Hepatocyte (in vitro differentiated cells): ENCODE data around the gene SLC25A29.

Experiments used
- CTCF ChIP-seq: fragments of 200-600 bp; sonication (generic); IDR thresholded peaks from 2 replicates; pipeline ENCODE4 v1.5.1; 2016; ENCODE audit warnings: antibody characterized with exemption, mild to moderate bottlenecking; ENCODE audit not compliant: poor library complexity
- EZH2 ChIP-seq: fragments of 200-600 bp; sonication (generic); IDR thresholded peaks from 2 replicates; pipeline ENCODE4 v1.6.1; 2016; ENCODE audit warnings: antibody characterized with exemption, mild to moderate bottlenecking, borderline replicate concordance
- EZH2phosphoT487 ChIP-seq: fragments of 200-600 bp; sonication (generic); IDR thresholded peaks from one replicate; pipeline ENCODE4 v1.6.1; 2018; ENCODE audit warnings: antibody characterized with exemption, mild to moderate bottlenecking, low read depth, moderate library complexity; ENCODE audit not compliant: unreplicated experiment, severe bottlenecking

DNA sequence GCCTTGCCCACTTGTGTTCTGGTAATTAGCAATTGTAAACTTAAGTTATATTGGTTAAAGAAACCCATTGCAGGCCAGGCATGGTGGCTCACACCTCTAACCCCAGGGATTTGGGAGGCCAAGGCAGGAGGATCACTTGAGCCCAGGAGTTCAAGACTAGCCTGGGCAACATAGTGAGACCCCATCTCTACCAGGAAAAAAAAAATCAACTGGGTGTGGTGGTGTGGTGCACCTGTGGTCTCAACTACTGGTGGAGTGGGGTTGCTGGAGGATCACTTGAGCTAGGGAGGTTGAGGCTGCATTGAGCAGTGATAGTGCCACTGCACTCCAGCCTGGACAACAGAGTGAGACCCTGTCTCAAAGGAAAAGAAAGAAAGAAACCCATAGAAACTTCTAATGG, 53.6 kb downstream of the SLC25A29 start:
- TF ChIP-seq CTCF (no peak), EZH2 (no peak), EZH2phosphoT487 (no peak)
